Left renal pelvis (tissue), 4 donors: Measurements from ENCODE around the gene MAP7D2. TPM values are rescaled to one million over a fixed set of nuclear protein-coding genes. Genes with fewer than 3 reads are reported as not detected.

Experiments
- DNase-seq, 4 donors: peaks; one replicate each; pipeline ENCODE4 v3.0.0-alpha.2; 2013; ENCODE audit warnings: low read depth in 4 of 4, low spot score in 3 of 4
- polyA plus RNA-seq, 4 donors: library from polyadenylated mRNA; unstranded; fragments of 120-200 nt; gene quantifications; one replicate each; pipeline ENCODE4 v1.2.1, GENCODE V29; 2013; ENCODE audit not compliant: insufficient read length in 4 of 4

MAP7D2 gene
- polyA plus RNA-seq, 4 donors: 0.56 to 4.1 (median 3.3) TPM

- DNase-seq: no peak
These were observed 128.9 kb downstream of the MAP7D2 start for GRCh38 chrX:19987856-19988255.

GRCh38 chrX:19986531-19986930 is 130.2 kb downstream of the MAP7D2 start:
- DNase-seq: no peak

- no peak for DNase-seq
These were observed 134.8 kb downstream of the MAP7D2 start for GRCh38 chrX:19981947-19982346.

GRCh38 chrX:19975845-19976244 is 140.9 kb downstream of the MAP7D2 start:
- DNase-seq: no peak

- DNase-seq: no peak
These were observed 143.7 kb downstream of the MAP7D2 start for GRCh38 chrX:19972984-19973383.

GRCh38 chrX:19968276-19968675 is 148.4 kb downstream of the MAP7D2 start:
- DNase-seq: no peak

- DNase-seq: no peak
These were observed 150.7 kb downstream of the MAP7D2 start for GRCh38 chrX:19966056-19966455.

GRCh38 chrX:19964017-19964710 is 152.5 kb downstream of the MAP7D2 start:
- DNase-seq: no peak

GRCh38 chrX:19960913-19961312 is 155.8 kb downstream of the MAP7D2 start:
- DNase-seq: no peak

GRCh38 chrX:19958552-19959486 is 157.9 kb downstream of the MAP7D2 start:
- no peak for DNase-seq

GRCh38 chrX:19956923-19957322 is 159.8 kb downstream of the MAP7D2 start:
- no peak for DNase-seq

Other genes with a start within 250 kb of the MAP7D2 start
- 10 to 100 TPM; 31.7 to 44.6 (median 42.0) TPM for gene SH3KBP1, start 229.3 kb downstream of the MAP7D2 start, polyA plus RNA-seq
- 10 to 100 TPM; 12.3 to 13.6 (median 13.5) TPM for gene BCLAF3, start 125.8 kb downstream of the MAP7D2 start, polyA plus RNA-seq
- gene EIF1AX, start 24.9 kb upstream of the MAP7D2 start, polyA plus RNA-seq: 100 to 1,000 TPM in 2 of 4 donors, 10 to 100 TPM in 2; 93.0 to 133 (median 98.4) TPM
- gene RPS6KA3, start 150.0 kb upstream of the MAP7D2 start, polyA plus RNA-seq: 10 to 100 TPM; 27.2 to 36.0 (median 30.3) TPM